Endothelial cell of hepatic sinusoid (primary cell): ENCODE data around the gene CNN2.

Experiments
- in situ Hi-C: cut with HindIII; loops from 2 replicates; pipeline ENCODE4 v1.10.0; 2017; ENCODE audit warnings: low sequenced_read_pairs

CNN2 gene

GRCh38 chr19:995051-995827, 31.2 kb upstream of the CNN2 start:
- in situ Hi-C loops = no loop called here

GRCh38 chr19:996051-996838, 30.2 kb upstream of the CNN2 start:
- in situ Hi-C loops = no loop called here

GRCh38 chr19:998064-998463, 28.3 kb upstream of the CNN2 start:
- in situ Hi-C loops = no loop called here

- in situ Hi-C loops = no loop called here
These were observed 27.1 kb upstream of the CNN2 start for GRCh38 chr19:999379-999719.

GRCh38 chr19:1000095-1000494, 26.3 kb upstream of the CNN2 start, which contains the start of gene GRIN3B:
GRIN3B (plus strand) TSS chr19:1000419; CDS start chr19:1000438, 19 bp downstream.
- in situ Hi-C loops = no loop called here

- in situ Hi-C loops = no loop called here
These were observed 25.5 kb upstream of the CNN2 start for GRCh38 chr19:1000591-1001537.

- in situ Hi-C loops = no loop called here
These were observed 24.8 kb upstream of the CNN2 start for GRCh38 chr19:1001538-1002166.

GRCh38 chr19:1002600-1002999, 23.8 kb upstream of the CNN2 start:
- in situ Hi-C loops = no loop called here

- in situ Hi-C loops = no loop called here
These were observed 23.1 kb upstream of the CNN2 start for GRCh38 chr19:1003283-1003682.

- in situ Hi-C loops = no loop called here
These were observed 22.1 kb upstream of the CNN2 start for GRCh38 chr19:1004204-1004802.

- in situ Hi-C loops = no loop called here
These were observed 21.4 kb upstream of the CNN2 start for GRCh38 chr19:1004803-1005664.

- in situ Hi-C loops = no loop called here
These were observed 19.6 kb upstream of the CNN2 start for GRCh38 chr19:1006711-1007398.

GRCh38 chr19:1007399-1008251, 18.8 kb upstream of the CNN2 start:
- in situ Hi-C loops = no loop called here

- in situ Hi-C loops = no loop called here
These were observed 18.0 kb upstream of the CNN2 start for GRCh38 chr19:1008268-1009040.

- in situ Hi-C loops = no loop called here
These were observed 17.1 kb upstream of the CNN2 start for GRCh38 chr19:1009041-1009980.

- in situ Hi-C loops = no loop called here
These were observed 16.3 kb upstream of the CNN2 start for GRCh38 chr19:1009981-1010538.
